BLaER1 (cell line): ENCODE results near the gene USP10.

Experiments used
- H3K27ac ChIP-seq: shearing (Covaris generic); formaldehyde crosslinking; 2 replicates; pipeline ENCODE4 v1.8.1; 2022
- H3K27me3 ChIP-seq: shearing (Covaris generic); formaldehyde crosslinking; 2 replicates; pipeline ENCODE4 v1.8.1; 2022
- H3K36me3 ChIP-seq: shearing (Covaris generic); formaldehyde crosslinking; 2 replicates; pipeline ENCODE4 v1.8.1; 2022
- H3K4me1 ChIP-seq: shearing (Covaris generic); formaldehyde crosslinking; 2 replicates; pipeline ENCODE4 v1.8.1; 2022
- H3K4me2 ChIP-seq: shearing (Covaris generic); formaldehyde crosslinking; 2 replicates; pipeline ENCODE4 v1.8.1; 2022
- H3K4me3 ChIP-seq: shearing (Covaris generic); formaldehyde crosslinking; 2 replicates; pipeline ENCODE4 v1.8.1; 2022
- H3K9ac ChIP-seq: shearing (Covaris generic); formaldehyde crosslinking; 2 replicates; pipeline ENCODE4 v1.8.1; 2022
- H3K9me3 ChIP-seq: shearing (Covaris generic); formaldehyde crosslinking; 2 replicates; pipeline ENCODE4 v1.8.1; 2022
- H4K20me1 ChIP-seq: shearing (Covaris generic); formaldehyde crosslinking; 2 replicates; pipeline ENCODE4 v1.8.1; 2022
- Cebpa-rat ChIP-seq: shearing (Covaris generic); IDR thresholded peaks from 2 replicates; pipeline ENCODE4 v1.8.1; 2022

The USP10 gene, protein sequence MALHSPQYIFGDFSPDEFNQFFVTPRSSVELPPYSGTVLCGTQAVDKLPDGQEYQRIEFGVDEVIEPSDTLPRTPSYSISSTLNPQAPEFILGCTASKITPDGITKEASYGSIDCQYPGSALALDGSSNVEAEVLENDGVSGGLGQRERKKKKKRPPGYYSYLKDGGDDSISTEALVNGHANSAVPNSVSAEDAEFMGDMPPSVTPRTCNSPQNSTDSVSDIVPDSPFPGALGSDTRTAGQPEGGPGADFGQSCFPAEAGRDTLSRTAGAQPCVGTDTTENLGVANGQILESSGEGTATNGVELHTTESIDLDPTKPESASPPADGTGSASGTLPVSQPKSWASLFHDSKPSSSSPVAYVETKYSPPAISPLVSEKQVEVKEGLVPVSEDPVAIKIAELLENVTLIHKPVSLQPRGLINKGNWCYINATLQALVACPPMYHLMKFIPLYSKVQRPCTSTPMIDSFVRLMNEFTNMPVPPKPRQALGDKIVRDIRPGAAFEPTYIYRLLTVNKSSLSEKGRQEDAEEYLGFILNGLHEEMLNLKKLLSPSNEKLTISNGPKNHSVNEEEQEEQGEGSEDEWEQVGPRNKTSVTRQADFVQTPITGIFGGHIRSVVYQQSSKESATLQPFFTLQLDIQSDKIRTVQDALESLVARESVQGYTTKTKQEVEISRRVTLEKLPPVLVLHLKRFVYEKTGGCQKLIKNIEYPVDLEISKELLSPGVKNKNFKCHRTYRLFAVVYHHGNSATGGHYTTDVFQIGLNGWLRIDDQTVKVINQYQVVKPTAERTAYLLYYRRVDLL

DNA sequence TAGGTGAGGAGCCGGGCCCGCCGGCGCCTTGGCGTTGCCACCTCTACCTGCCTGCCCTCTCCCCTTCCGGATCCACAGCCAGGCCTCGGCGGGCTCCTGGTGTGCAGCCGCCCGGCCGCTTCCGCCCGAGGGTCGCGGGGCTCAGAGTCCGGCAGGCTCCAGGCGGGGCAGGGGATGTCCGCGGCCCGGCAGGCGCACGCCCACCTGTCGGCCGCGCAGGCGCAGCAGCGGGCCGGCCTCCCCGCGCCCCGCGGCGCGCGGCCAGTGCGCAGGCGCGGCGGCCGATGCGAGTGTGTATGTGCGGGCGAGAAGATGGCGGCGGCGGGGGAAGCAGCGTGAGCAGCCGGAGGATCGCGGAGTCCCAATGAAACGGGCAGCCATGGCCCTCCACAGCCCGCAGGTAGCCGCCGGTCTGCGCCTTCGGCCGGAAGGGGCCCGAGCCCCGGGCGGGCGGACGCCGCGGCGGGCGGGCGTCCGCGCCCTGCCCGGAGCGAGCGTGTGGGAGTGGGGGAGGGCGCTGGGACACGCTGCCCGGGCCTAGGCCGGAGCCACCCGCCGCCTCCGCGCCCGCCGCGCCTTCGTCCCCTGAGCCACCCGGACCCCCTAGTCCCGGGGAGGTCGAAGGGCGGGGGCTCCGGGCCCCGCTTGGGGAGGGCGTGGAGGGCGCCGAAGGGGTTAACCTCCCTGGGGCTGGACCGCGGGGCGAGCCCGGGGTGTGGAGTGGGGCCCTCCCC, at the start of gene USP10:
TSS of gene USP10 (plus strand) at position 289 of the 734 bp plus-strand sequence. CDS start at position 380, 91 bp downstream.
- Histone ChIP-seq H3K27me3 (no peaks in the 10 kb centered on the region), H4K20me1 (peaks cover 49% of the 10 kb centered on the region), H3K4me3 (peak within 1 kb of the TSS; percentile 100), H3K4me2 (peak within 1 kb of the TSS; percentile 99), H3K27ac (peak within 1 kb of the TSS; percentile 99), H3K9ac (peak within 1 kb of the TSS; percentile 99), H3K36me3 (peaks cover 4% of the 10 kb centered on the region), H3K9me3 (no peaks in the 10 kb centered on the region), H3K4me1 (peaks cover 46% of the 10 kb centered on the region)
- TF ChIP-seq Cebpa-rat, result no peak

DNA sequence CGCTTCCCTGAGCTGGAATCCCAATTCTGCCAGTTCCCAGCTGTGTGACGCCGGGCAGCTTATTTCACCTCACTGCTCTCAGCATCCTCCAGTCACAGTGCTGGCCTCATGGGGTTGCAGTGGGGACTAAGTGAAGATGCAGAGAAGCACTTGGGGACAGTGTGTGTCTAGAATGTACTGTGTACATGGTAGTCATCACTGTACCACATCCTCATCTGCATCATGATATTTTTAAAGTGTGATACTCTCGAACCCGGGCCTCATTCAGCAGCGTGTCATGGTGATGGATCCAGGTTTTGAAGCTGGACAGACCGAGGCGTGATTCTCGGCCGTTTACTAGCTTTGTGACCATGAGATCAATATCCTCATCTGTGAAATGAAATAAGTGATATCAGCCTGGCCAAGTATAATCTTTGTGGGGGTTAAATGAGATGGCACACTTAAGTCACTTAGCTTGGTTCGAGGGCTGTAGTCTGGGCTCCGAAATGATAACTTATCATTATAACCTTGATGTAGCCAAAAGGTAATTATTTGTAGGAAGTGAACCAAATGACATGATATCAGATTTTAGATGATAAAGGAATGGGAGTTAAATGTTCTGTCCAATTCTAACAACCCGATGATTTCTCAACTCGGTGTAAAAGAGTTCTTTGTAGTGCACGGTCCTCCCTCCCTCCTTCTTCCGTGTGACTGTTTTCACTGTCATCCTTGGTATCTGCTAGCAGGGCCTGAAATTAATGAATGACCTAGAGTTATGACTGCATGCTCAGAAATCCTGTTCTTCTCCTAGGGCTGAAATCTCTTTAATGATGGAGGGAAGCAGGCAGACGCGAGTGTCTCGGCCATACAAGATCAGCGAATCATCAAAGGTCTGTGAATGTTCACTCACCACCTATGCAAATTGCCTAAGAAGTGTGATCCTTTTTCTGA, 49.5 kb upstream of the USP10 start:
- H3K9ac ChIP-seq, result no peak overlapping the region
- no peak overlapping the region for H3K4me2 ChIP-seq
- no peaks in the 10 kb centered on the region for H3K27me3 ChIP-seq
- H3K36me3 ChIP-seq, result peaks cover 52% of the 10 kb centered on the region
- TF ChIP-seq Cebpa-rat, result no peak
- H3K4me3 ChIP-seq, result no peak overlapping the region
- peaks cover 54% of the 10 kb centered on the region for H4K20me1 ChIP-seq
- peaks cover 21% of the 10 kb centered on the region for H3K4me1 ChIP-seq
- no peaks in the 10 kb centered on the region for H3K9me3 ChIP-seq
- H3K27ac ChIP-seq, result no peak overlapping the region

DNA sequence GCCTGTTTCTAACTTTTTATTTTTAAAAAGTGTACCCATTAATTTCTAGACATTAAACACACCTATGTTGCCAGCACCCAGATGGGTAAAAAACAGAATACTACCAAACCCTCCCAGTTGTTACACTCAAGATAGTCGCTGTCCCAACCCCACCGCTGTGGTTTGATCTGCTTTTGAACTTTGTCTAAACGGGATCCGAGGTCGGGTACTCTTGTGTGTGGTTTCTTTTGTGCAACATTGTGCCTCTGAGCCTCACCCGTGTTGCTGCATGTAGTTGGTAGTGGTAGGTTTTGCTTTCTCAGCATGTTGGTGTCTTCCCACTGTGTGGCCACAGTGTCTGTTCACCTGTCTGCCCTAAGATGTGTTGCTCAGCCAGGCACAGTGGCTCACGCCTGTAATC, 47.2 kb upstream of the USP10 start:
- peaks cover 26% of the 10 kb centered on the region for H3K4me1 ChIP-seq
- H4K20me1 ChIP-seq, result peaks cover 62% of the 10 kb centered on the region
- no peaks in the 10 kb centered on the region for H3K9me3 ChIP-seq
- no peak overlapping the region for H3K27ac ChIP-seq
- no peak overlapping the region for H3K9ac ChIP-seq
- no peak overlapping the region for H3K4me3 ChIP-seq
- TF ChIP-seq Cebpa-rat, result no peak
- no peak overlapping the region for H3K4me2 ChIP-seq
- peaks cover 72% of the 10 kb centered on the region for H3K36me3 ChIP-seq
- H3K27me3 ChIP-seq, result no peaks in the 10 kb centered on the region

DNA sequence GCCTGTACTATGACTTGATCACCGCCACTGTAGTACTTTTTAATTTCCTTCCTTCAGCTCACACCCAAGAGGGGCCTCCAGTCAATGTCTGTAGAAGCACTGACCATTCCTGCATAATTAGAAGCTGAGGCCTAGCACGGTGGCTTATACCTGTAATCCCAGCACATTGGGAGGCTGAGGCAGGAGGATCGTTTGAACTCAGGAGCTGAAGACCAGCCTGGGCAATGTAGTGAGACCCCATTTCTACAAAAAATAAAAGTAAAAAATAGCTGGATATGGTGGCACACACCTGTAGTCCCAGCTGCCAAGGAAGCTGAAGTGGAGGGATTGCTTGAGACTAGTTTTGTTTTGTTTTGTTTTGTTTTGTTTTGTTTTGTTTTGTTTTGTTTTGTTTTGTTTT, 45.6 kb upstream of the USP10 start:
- Histone ChIP-seq H3K9ac (no peak overlapping the region), H3K4me2 (no peak overlapping the region), H4K20me1 (peaks cover 74% of the 10 kb centered on the region), H3K4me3 (no peak overlapping the region), H3K4me1 (peaks cover 17% of the 10 kb centered on the region), H3K36me3 (peaks cover 89% of the 10 kb centered on the region), H3K27me3 (no peaks in the 10 kb centered on the region), H3K27ac (no peak overlapping the region), H3K9me3 (no peaks in the 10 kb centered on the region)
- no peak for TF ChIP-seq Cebpa-rat

DNA sequence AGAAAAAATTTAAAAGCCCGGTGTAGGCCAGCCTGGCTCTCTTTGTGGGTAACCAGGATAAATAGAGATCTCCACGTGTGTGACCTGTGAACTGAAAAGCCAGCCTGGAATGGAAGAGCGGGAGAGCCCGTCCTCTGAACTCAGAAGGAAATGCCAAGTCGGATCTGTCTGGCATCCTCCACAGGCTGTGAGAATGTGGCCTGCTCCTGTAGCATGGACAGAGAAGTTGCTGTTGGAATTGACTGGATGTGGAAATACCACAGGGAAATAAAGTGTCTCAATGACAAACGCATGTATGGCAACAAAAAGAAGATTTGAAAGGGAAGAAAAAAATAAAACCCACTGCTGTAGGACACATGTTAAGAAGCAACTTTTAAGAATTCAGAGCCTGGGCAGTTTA, 44.8 kb upstream of the USP10 start:
- H3K4me1 ChIP-seq, result peaks cover 13% of the 10 kb centered on the region

DNA sequence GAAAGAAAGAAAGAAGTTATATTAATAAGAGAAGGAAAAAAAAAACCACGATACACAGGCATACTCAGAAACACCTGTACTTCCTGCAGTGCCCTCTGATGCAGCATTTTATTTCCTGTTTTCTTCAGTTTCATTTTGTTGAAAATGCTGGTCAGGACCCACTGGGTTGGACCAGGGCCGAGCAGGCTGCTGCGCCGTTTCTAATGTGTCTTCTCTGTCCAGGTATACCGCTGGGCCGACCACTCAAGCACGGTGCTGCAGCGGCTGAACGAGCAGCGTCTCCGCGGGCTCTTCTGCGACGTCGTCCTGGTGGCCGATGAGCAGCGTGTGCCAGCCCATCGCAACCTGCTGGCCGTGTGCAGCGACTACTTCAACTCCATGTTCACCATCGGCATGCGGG, 43.2 kb upstream of the USP10 start:
- H3K27ac ChIP-seq, result no peak overlapping the region
- no peak overlapping the region for H3K4me3 ChIP-seq
- H3K4me2 ChIP-seq, result peak overlapping the region; percentile 29
- no peaks in the 10 kb centered on the region for H3K27me3 ChIP-seq
- TF ChIP-seq Cebpa-rat, result no peak
- H3K4me1 ChIP-seq, result peaks cover 14% of the 10 kb centered on the region
- H3K9ac ChIP-seq, result no peak overlapping the region
- no peaks in the 10 kb centered on the region for H3K9me3 ChIP-seq
- peaks cover 76% of the 10 kb centered on the region for H4K20me1 ChIP-seq
- peaks cover 98% of the 10 kb centered on the region for H3K36me3 ChIP-seq

More for the DNA sequence above, 44.8 kb upstream of the USP10 start:
- no peak overlapping the region for H3K9ac ChIP-seq
- no peak overlapping the region for H3K4me2 ChIP-seq
- no peak overlapping the region for H3K4me3 ChIP-seq
- H3K36me3 ChIP-seq, result peaks cover 97% of the 10 kb centered on the region
- H3K27me3 ChIP-seq, result no peaks in the 10 kb centered on the region
- peaks cover 76% of the 10 kb centered on the region for H4K20me1 ChIP-seq
- TF ChIP-seq Cebpa-rat, result no peak
- no peak overlapping the region for H3K27ac ChIP-seq
- no peaks in the 10 kb centered on the region for H3K9me3 ChIP-seq

DNA sequence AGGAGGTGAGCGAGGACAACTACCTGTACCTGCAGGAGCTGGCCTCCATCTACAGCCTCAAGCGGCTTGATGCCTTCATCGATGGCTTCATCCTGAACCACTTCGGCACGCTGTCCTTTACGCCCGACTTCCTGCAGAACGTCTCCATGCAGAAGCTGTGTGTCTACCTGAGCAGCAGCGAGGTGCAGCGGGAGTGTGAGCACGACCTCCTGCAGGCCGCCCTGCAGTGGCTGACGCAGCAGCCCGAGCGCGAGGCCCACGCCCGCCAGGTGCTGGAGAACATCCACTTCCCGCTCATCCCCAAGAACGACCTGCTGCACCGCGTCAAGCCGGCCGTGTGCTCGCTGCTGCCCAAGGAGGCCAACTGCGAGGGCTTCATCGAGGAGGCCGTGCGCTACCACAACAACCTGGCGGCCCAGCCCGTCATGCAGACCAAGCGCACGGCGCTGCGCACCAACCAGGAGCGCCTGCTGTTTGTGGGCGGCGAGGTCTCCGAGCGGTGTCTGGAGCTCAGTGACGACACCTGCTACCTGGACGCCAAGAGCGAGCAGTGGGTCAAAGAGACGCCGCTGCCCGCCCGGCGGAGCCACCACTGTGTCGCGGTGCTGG, 42.5 kb upstream of the USP10 start:
- H3K9me3 ChIP-seq, result no peaks in the 10 kb centered on the region
- H3K27ac ChIP-seq, result no peak overlapping the region
- peaks cover 76% of the 10 kb centered on the region for H4K20me1 ChIP-seq
- no peaks in the 10 kb centered on the region for H3K27me3 ChIP-seq
- no peak overlapping the region for H3K9ac ChIP-seq
- H3K4me3 ChIP-seq, result no peak overlapping the region
- H3K4me2 ChIP-seq, result no peak overlapping the region
- peaks cover 20% of the 10 kb centered on the region for H3K4me1 ChIP-seq
- no peak for TF ChIP-seq Cebpa-rat
- H3K36me3 ChIP-seq, result peaks cover 98% of the 10 kb centered on the region

DNA sequence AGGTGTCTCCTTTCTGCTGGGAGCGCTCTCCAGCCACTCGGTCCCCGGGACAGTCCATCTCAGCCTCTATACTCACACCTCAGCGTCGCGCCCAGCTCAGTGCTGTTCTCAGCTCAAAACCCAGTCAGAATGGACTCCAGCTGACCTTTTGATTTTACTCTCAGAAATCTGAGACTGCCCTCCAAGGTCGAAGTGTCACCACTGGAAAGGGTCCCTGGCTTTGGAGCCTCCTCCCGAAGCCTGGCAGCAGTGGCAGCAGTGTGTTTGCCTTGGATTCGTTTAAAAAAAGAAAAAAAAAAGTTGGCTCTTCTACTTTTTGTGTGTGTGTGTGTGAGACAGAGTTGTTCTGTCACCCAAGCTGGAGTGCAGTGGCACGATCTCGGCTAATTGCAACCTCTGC, 41.1 kb upstream of the USP10 start:
- Histone ChIP-seq H3K4me2 (no peak overlapping the region), H3K4me3 (no peak overlapping the region), H3K4me1 (peaks cover 34% of the 10 kb centered on the region), H4K20me1 (peaks cover 76% of the 10 kb centered on the region), H3K27ac (no peak overlapping the region), H3K9ac (no peak overlapping the region), H3K27me3 (no peaks in the 10 kb centered on the region), H3K9me3 (no peaks in the 10 kb centered on the region), H3K36me3 (peaks cover 94% of the 10 kb centered on the region)
- TF ChIP-seq Cebpa-rat, result no peak
